OCI-LY1 (cell line): ENCODE data around the gene CDK11B.

Experiments used
- H2AFZ ChIP-seq: fragments of 200-600 bp; sonication (generic), shearing (Covaris generic); 2 replicates; pipeline ENCODE4 v1.6.0; 2014; ENCODE audit warnings: antibody characterized with exemption, mild to moderate bottlenecking, low read length
- H3F3A ChIP-seq: fragments of 200-600 bp; sonication (generic), shearing (Covaris generic); 2 replicates; pipeline ENCODE4 v1.6.0; 2014; ENCODE audit warnings: mild to moderate bottlenecking, antibody characterized with exemption, low read length, moderate library complexity; ENCODE audit not compliant: insufficient read depth
- H3K27ac ChIP-seq: fragments of 200-600 bp; sonication (generic); 2 replicates; pipeline ENCODE4 v1.5.1; 2014; ENCODE audit warnings: low read length, mixed run types, mild to moderate bottlenecking, low read depth; ENCODE audit not compliant: poor library complexity, severe bottlenecking
- H3K27me3 ChIP-seq: fragments of 200-600 bp; sonication (generic); 2 replicates; pipeline ENCODE4 v1.6.0; 2014; ENCODE audit warnings: antibody characterized with exemption, mild to moderate bottlenecking, low read length, moderate library complexity; ENCODE audit not compliant: insufficient read depth
- H3K36me3 ChIP-seq: fragments of 200-600 bp; sonication (generic); 2 replicates; pipeline ENCODE4 v1.6.1; 2014; ENCODE audit warnings: mild to moderate bottlenecking, antibody characterized with exemption, low read length, moderate library complexity, mixed read lengths; ENCODE audit not compliant: insufficient read depth
- H3K4me1 ChIP-seq: fragments of 200-600 bp; sonication (generic); 2 replicates; pipeline ENCODE4 v1.5.1; 2014; ENCODE audit warnings: mild to moderate bottlenecking, low read length, moderate library complexity; ENCODE audit not compliant: insufficient read depth, severe bottlenecking
- H3K4me2 ChIP-seq: fragments of 200-600 bp; sonication (generic), shearing (Covaris generic); 2 replicates; pipeline ENCODE4 v1.6.1; 2014; ENCODE audit warnings: low read length
- H3K4me3 ChIP-seq: fragments of 200-600 bp; sonication (generic); 2 replicates; pipeline ENCODE4 v1.5.1; 2014; ENCODE audit warnings: low read length, low read depth, mild to moderate bottlenecking, mixed read lengths; ENCODE audit not compliant: poor library complexity, severe bottlenecking
- H3K79me2 ChIP-seq: fragments of 200-600 bp; shearing (Covaris generic); 2 replicates; pipeline ENCODE4 v1.6.1; 2016; ENCODE audit warnings: mixed run types, low read length, mixed read lengths; ENCODE audit not compliant: insufficient read depth
- H3K9ac ChIP-seq: fragments of 200-600 bp; sonication (generic), shearing (Covaris generic); 2 replicates; pipeline ENCODE4 v1.6.1; 2014; ENCODE audit warnings: mild to moderate bottlenecking, low read length, mixed read lengths
- H3K9me2 ChIP-seq: fragments of 200-600 bp; sonication (generic), shearing (Covaris generic); 2 replicates; pipeline ENCODE4 v1.6.1; 2014; ENCODE audit warnings: low read depth, mild to moderate bottlenecking, low read length, mixed read lengths
- H3K9me3 ChIP-seq: fragments of 200-600 bp; shearing (Covaris generic); 2 replicates; pipeline ENCODE4 v1.6.1; 2014; ENCODE audit warnings: low read length, mixed read lengths
- H4K20me1 ChIP-seq: fragments of 200-600 bp; sonication (generic), shearing (Covaris generic); 2 replicates; pipeline ENCODE4 v1.6.0; 2016; ENCODE audit warnings: mild to moderate bottlenecking, low read length; ENCODE audit not compliant: insufficient read depth
- EZH2 ChIP-seq: fragments of 200-600 bp; sonication (generic), shearing (Covaris generic); IDR thresholded peaks from 2 replicates; pipeline ENCODE4 v1.8.0; 2017; ENCODE audit warnings: borderline replicate concordance, mixed run types, mild to moderate bottlenecking, antibody characterized with exemption, low read length, moderate library complexity, mixed read lengths
- TF ChIP-seq, protein P1 (sequence below): fragments of 200-600 bp; sonication (generic), shearing (Covaris generic); IDR thresholded peaks from 2 replicates; pipeline ENCODE4 v1.5.1; 2017; ENCODE audit warnings: mild to moderate bottlenecking, antibody characterized with exemption, low read length, moderate library complexity, mixed read lengths

CDK11B gene

DNA sequence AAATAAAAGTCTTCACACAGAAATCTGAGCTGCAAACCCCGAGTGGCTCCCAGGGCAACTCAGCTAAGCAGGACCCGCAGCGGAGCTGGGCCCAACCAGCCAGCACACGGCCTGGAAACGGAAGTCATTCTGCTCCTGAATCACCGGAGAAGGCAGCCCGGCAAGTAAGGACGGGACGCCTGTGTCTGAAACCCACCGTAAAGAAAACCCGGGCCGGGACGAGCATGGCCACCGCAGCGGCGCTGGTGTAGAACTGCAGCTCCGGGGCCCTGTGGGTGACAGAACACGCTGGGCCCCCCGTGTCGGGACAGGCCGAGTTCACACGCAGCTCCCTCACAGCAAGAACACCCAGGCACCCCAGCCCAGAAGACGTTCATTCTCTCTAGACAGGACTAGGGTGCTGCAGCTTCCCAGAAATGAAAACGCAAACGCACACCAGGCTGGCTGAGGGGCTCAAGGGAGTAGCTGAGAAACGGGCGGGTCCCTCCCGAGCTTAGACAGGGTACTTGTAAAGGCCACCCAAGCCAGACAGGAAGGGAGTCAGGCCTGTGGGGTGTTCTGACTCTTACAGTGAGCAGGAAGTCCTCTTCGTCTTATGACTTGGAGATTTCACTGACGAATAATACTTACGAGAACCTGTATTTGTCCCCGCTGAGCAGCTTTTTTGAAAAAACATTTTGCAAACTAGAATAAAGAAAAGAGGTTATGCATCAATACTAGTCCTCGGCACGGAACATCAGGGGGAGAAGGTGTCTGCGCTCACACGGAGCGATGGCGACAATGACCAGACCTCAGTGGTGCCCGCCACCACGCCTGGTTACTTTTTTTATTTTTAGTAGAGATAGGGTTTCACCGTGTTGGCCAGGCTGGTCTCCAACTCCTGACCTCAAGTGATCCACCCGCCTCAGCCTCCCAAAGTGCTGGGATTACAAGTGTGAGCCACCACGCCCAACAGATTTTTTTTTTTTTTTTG, 10.9 kb upstream of the CDK11B start:
- Histone ChIP-seq H3K4me1 (peaks cover 2% of the 10 kb centered on the region), H3K27ac (no peak overlapping the region), H3K9me3 (no peaks in the 10 kb centered on the region), H3K9ac (no peak overlapping the region), H3K36me3 (peaks cover 39% of the 10 kb centered on the region; the same call in 1 of the 2 replicates), H3K27me3 (no peaks in the 10 kb centered on the region), H2AFZ (no peak overlapping the region), H4K20me1 (no peaks in the 10 kb centered on the region), H3K79me2 (no peaks in the 10 kb centered on the region), H3K4me3 (no peak overlapping the region), H3K4me2 (no peak overlapping the region), H3F3A (no peaks in the 10 kb centered on the region), H3K9me2 (no peaks in the 10 kb centered on the region)
- no peak for TF ChIP-seq EZH2
- TF ChIP-seq, protein P1, sequence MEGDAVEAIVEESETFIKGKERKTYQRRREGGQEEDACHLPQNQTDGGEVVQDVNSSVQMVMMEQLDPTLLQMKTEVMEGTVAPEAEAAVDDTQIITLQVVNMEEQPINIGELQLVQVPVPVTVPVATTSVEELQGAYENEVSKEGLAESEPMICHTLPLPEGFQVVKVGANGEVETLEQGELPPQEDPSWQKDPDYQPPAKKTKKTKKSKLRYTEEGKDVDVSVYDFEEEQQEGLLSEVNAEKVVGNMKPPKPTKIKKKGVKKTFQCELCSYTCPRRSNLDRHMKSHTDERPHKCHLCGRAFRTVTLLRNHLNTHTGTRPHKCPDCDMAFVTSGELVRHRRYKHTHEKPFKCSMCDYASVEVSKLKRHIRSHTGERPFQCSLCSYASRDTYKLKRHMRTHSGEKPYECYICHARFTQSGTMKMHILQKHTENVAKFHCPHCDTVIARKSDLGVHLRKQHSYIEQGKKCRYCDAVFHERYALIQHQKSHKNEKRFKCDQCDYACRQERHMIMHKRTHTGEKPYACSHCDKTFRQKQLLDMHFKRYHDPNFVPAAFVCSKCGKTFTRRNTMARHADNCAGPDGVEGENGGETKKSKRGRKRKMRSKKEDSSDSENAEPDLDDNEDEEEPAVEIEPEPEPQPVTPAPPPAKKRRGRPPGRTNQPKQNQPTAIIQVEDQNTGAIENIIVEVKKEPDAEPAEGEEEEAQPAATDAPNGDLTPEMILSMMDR: no peak

DNA sequence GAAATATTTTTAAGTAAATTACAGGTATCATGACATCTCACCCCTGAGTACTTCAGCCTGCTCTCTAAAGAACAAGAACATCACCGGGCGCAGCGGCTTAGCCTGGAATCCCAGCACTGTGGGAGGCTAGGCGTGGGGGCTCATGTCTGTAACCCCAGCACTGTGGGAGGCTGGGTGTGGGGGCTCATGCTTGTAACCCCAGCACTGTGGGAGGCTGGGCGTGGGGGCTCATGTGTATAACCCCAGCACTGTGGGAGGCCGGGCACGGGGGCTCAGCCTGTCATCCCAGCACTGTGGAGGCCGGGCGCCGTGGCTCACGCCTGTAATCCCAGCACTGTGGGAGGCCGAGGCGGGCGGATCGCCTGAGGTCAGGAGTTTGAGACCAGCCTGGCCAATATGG, 7.7 kb upstream of the CDK11B start:
- Histone ChIP-seq H3K4me1 (no peaks in the 10 kb centered on the region), H3K9me3 (no peaks in the 10 kb centered on the region), H3K27ac (no peak overlapping the region), H3K79me2 (no peaks in the 10 kb centered on the region), H3K36me3 (peaks cover 32% of the 10 kb centered on the region; the same call in 1 of the 2 replicates), H3F3A (no peaks in the 10 kb centered on the region), H4K20me1 (no peaks in the 10 kb centered on the region), H3K4me2 (no peak overlapping the region), H3K9me2 (no peaks in the 10 kb centered on the region), H2AFZ (no peak overlapping the region), H3K4me3 (no peak overlapping the region), H3K27me3 (no peaks in the 10 kb centered on the region), H3K9ac (no peak overlapping the region)
- TF ChIP-seq, protein P1: no peak
- TF ChIP-seq EZH2: no peak

DNA sequence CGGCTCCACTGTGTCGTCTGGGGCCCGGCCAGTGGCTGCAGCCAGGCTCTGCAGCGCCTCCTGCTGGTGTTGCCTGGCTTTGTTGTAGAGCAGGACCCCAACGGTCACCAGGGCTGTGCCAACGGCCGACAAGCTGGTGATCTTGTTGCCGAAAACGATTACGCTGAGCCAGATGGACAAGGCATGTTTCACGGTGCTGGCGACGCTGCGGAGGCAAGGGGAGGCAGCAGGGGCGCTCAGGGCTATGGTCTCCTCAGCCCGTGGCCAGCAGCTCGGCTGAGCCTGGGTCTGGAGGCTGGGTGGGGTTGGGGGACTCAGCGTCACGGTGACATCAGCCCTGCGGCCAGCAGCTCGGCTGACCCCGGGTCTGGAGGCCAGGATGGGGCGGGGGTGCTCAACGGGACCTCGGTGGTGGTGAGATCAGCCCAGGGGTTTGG, 7.0 kb upstream of the CDK11B start:
- no peak overlapping the region for H3K4me3 ChIP-seq
- no peaks in the 10 kb centered on the region for H4K20me1 ChIP-seq
- no peaks in the 10 kb centered on the region for H3K79me2 ChIP-seq
- H3K27ac ChIP-seq: no peak overlapping the region
- H3K9me2 ChIP-seq: no peaks in the 10 kb centered on the region
- H3K9ac ChIP-seq: no peak overlapping the region
- peaks cover 25% of the 10 kb centered on the region; the same call in 1 of the 2 replicates for H3K36me3 ChIP-seq
- no peaks in the 10 kb centered on the region for H3K4me1 ChIP-seq
- H3K27me3 ChIP-seq: no peaks in the 10 kb centered on the region
- H3K4me2 ChIP-seq: no peak overlapping the region
- no peaks in the 10 kb centered on the region for H3K9me3 ChIP-seq
- TF ChIP-seq, protein P1: peak; percentile 60
- no peak for TF ChIP-seq EZH2
- no peaks in the 10 kb centered on the region for H3F3A ChIP-seq
- no peak overlapping the region for H2AFZ ChIP-seq
